B cell (primary cell): ENCODE measurements around the gene HOMER3. TPM values are rescaled to one million over a fixed set of nuclear protein-coding genes. Genes with fewer than 3 reads are reported as not detected.
A peak's percentile ranks its signal among the peaks of the same experiment; 100 is the strongest.

ENCODE experiments used
- ATAC-seq: fragments of 200-7000 bp; cut with Tn5 transposase; one replicate; pipeline ENCODE4 v1.10.0; 2021; ENCODE audit warnings: low read depth, mild to moderate bottlenecking, moderate number of reproducible peaks, moderate library complexity
- CTCF ChIA-PET: fragments of 350-600 bp; sonication (Branson Sonifier 250); formaldehyde crosslinking; loops from one replicate; lab custom pipeline; 2021; ENCODE audit warnings: antibody characterized with exemption, inconsistent platforms; lab: Charles Lee
- POLR2A ChIA-PET: fragments of 350-600 bp; sonication (Branson Sonifier 250); formaldehyde crosslinking; loops from one replicate; lab custom pipeline; 2021; ENCODE audit warnings: antibody characterized with exemption; lab: Charles Lee
- DNase-seq: peaks from one replicate; pipeline ENCODE4 v3.0.0; 2013
- H2AFZ ChIP-seq: 2 replicates; pipeline ENCODE4 v1.6.1; 2012; ENCODE audit warnings: mild to moderate bottlenecking, low read depth, low read length; ENCODE audit not compliant: insufficient read depth, poor library complexity, severe bottlenecking
- H3K27ac ChIP-seq, 2 donors: 1 replicate in 1 of 2; 2 replicates in 1 of 2; pipeline ENCODE4 v1.5.1; 2012 to 2013; ENCODE audit warnings: low read length in 2 of 2, mild to moderate bottlenecking in 2 of 2, moderate library complexity in 1 of 2
- H3K27me3 ChIP-seq, 4 experiments: fragments of 200-600 bp in 1 of 4; sonication (generic) in 1 of 4; replicated peaks in 1 of 4; 1 replicate in 2 of 4; 2 replicates in 2 of 4; pipeline versions ENCODE4 v1.6.1 to v1.7.0; 2013 to 2016; ENCODE audit warnings: low read length in 3 of 4, mild to moderate bottlenecking in 2 of 4, mixed read lengths in 1 of 4, moderate library complexity in 1 of 4; ENCODE audit not compliant: insufficient read depth in 4 of 4, control insufficient read depth in 3 of 4; ENCODE audit errors: control extremely low read depth in 1 of 4
- H3K36me3 ChIP-seq, 2 experiments: replicated peaks in 1 of 2; 1 replicate in 1 of 2; 2 replicates in 1 of 2; pipeline versions ENCODE4 v1.6.1 to v1.7.1; 2013; ENCODE audit warnings: low read length in 1 of 2; ENCODE audit not compliant: insufficient read depth in 2 of 2, control insufficient read depth in 1 of 2; ENCODE audit errors: control extremely low read depth in 1 of 2, extremely low read depth in 1 of 2
- H3K4me1 ChIP-seq, 2 donors: fragments of 200-600 bp in 1 of 2; sonication (generic) in 1 of 2; 1 replicate in 1 of 2; 2 replicates in 1 of 2; pipeline versions ENCODE4 v1.5.1 to v1.6.1; 2013 to 2017; ENCODE audit warnings: low read length in 2 of 2; ENCODE audit not compliant: control insufficient read depth in 2 of 2, insufficient read depth in 2 of 2
- H3K4me2 ChIP-seq: replicated peaks from 2 replicates; pipeline ENCODE3; 2012; ENCODE audit warnings: mild to moderate bottlenecking, low read depth, low read length; ENCODE audit not compliant: poor library complexity, severe bottlenecking
- H3K4me3 ChIP-seq, 5 experiments: fragments of 200-600 bp in 1 of 5; sonication (generic) in 1 of 5; 1 replicate in 3 of 5; 2 replicates in 2 of 5; pipeline versions ENCODE4 v1.5.1 to v1.7.0; 2011 to 2016; ENCODE audit warnings: low read length in 4 of 5, mild to moderate bottlenecking in 4 of 5, low read depth in 2 of 5, control low read depth in 1 of 5, moderate library complexity in 1 of 5; ENCODE audit not compliant: insufficient read depth in 1 of 5; ENCODE audit errors: control extremely low read depth in 1 of 5, extremely low read depth in 1 of 5
- H3K79me2 ChIP-seq: fragments of 200-600 bp; sonication (generic); one replicate; pipeline ENCODE4 v1.6.0; 2016; ENCODE audit warnings: low read length; ENCODE audit not compliant: control insufficient read depth, insufficient read depth
- H3K9ac ChIP-seq: fragments of 200-600 bp; sonication (generic); 2 replicates; pipeline ENCODE4 v1.6.1; 2017; ENCODE audit warnings: mild to moderate bottlenecking, low read length, moderate library complexity
- H3K9me3 ChIP-seq, 3 donors: one replicate each; pipeline versions ENCODE4 v1.6.1 to v1.7.1; 2013; ENCODE audit warnings: low read length in 2 of 3; ENCODE audit not compliant: control insufficient read depth in 2 of 3, insufficient read depth in 1 of 3; ENCODE audit errors: control extremely low read depth in 1 of 3
- H4K20me1 ChIP-seq: 2 replicates; pipeline ENCODE4 v1.6.0; 2012; ENCODE audit warnings: mild to moderate bottlenecking, low read length; ENCODE audit not compliant: insufficient read depth, control insufficient read depth, poor library complexity, severe bottlenecking
- H3K27ac Mint-ChIP-seq: one replicate; pipeline ENCODE4 v1.8.0; 2021; ENCODE audit warnings: mixed read lengths
- H3K27me3 Mint-ChIP-seq: one replicate; pipeline ENCODE4 v1.8.0; 2021; ENCODE audit warnings: mixed read lengths
- H3K4me1 Mint-ChIP-seq: one replicate; pipeline ENCODE4 v1.8.0; 2021; ENCODE audit warnings: mixed read lengths
- H3K4me3 Mint-ChIP-seq: one replicate; pipeline ENCODE4 v1.8.0; 2021; ENCODE audit warnings: mixed read lengths
- H3K9me3 Mint-ChIP-seq: one replicate; pipeline ENCODE4 v1.8.0; 2022; ENCODE audit warnings: mixed read lengths; ENCODE audit not compliant: insufficient read depth
- EZH2 ChIP-seq: IDR thresholded peaks from 2 replicates; pipeline ENCODE4 v1.6.1; 2012; ENCODE audit warnings: borderline replicate concordance, low read depth, mild to moderate bottlenecking, moderate library complexity, low read length; ENCODE audit not compliant: insufficient read depth, poor library complexity, severe bottlenecking
- WGBS: methylation state at CpG from one replicate; pipeline ENCODE4 v1.1.5; 2013; ENCODE audit warnings: missing lambda C conversion rate; ENCODE audit not compliant: insufficient coverage; 5-methylcytosine and 5-hydroxymethylcytosine counted together
- intact Hi-C: fragments of 100-400 bp; cut with micrococcal nuclease; formaldehyde crosslinking; loops from one replicate; pipeline ENCODE4 v1.10.0; 2022
- polyA plus RNA-seq: library from polyadenylated mRNA; depleted of rRNA; stranded (reverse); fragments of >200 nt; gene quantifications from 2 replicates; pipeline ENCODE4 v1.2.3, GENCODE V29; 2012
- total RNA-seq, 2 donors: library from RNA; stranded (reverse); fragments of 120-200 nt in 1 of 2; gene quantifications; 1 replicate in 1 of 2; 2 replicates in 1 of 2; pipeline versions ENCODE4 v1.2.3 to v1.2.4, GENCODE V29; 2013 to 2022
- TF ChIP-seq, protein P1 (sequence below): fragments of 200-600 bp; IDR thresholded peaks from one replicate; pipeline ENCODE4 v1.8.0; 2022; ENCODE audit warnings: antibody characterized with exemption, mild to moderate bottlenecking

HOMER3 gene
- total and polyA plus RNA-seq, 2 donors (not counting 1 experiment from before 2014, with no cell fraction given) = 5.9 to 26.4 TPM

DNA sequence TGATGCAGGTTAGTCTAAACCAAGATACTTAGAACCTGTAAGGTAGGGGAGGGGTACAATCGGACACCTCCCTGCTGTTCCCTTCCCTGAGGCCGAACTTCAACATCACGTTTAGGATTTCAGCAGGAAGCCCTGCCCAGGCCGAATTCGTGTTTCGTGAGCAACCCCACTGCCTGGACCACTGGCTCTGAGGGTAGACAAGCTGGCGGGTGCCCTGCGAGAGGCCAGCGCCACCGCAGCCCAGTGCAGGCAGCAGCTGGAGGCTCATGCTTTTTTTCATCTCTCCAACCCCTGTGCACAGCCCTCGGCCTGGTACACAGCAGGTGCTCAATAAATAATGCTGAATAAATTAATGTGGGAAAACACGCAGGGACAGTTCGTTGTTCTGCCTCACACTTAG, 7.7 kb downstream of the HOMER3 start:
- TF ChIP-seq, protein P1, sequence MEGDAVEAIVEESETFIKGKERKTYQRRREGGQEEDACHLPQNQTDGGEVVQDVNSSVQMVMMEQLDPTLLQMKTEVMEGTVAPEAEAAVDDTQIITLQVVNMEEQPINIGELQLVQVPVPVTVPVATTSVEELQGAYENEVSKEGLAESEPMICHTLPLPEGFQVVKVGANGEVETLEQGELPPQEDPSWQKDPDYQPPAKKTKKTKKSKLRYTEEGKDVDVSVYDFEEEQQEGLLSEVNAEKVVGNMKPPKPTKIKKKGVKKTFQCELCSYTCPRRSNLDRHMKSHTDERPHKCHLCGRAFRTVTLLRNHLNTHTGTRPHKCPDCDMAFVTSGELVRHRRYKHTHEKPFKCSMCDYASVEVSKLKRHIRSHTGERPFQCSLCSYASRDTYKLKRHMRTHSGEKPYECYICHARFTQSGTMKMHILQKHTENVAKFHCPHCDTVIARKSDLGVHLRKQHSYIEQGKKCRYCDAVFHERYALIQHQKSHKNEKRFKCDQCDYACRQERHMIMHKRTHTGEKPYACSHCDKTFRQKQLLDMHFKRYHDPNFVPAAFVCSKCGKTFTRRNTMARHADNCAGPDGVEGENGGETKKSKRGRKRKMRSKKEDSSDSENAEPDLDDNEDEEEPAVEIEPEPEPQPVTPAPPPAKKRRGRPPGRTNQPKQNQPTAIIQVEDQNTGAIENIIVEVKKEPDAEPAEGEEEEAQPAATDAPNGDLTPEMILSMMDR = no peak
- TF ChIP-seq EZH2 = no peak
- Mint-ChIP-seq H3K4me3 (peak overlapping the region; percentile 68), H3K9me3 (no peaks in the 10 kb centered on the region), H3K27me3 (peaks cover 11% of the 10 kb centered on the region), H3K4me1 (peaks cover 9% of the 10 kb centered on the region), H3K27ac (no peak overlapping the region)
- H3K79me2 ChIP-seq = no peaks in the 10 kb centered on the region
- peaks cover 0 to 5% of the 10 kb centered on the region in 2 experiments for H3K36me3 ChIP-seq
- no peak for ATAC-seq
- H2AFZ ChIP-seq = no peak overlapping the region
- no peak for DNase-seq
- POLR2A ChIA-PET = no interaction called here
- H3K9me3 ChIP-seq = no peaks in the 10 kb centered on the region
- peaks cover 0 to 20% (median 5%) of the 10 kb centered on the region in 4 experiments for H3K27me3 ChIP-seq
- no peak overlapping the region for H3K9ac ChIP-seq
- peaks cover 7 to 14% of the 10 kb centered on the region in 2 donors for H3K4me1 ChIP-seq
- no peak overlapping the region for H3K4me3 ChIP-seq
- no peak overlapping the region for H3K27ac ChIP-seq
- 78% methylated on average over 8 of the region's 13 CpGs for WGBS
- no peaks in the 10 kb centered on the region for H4K20me1 ChIP-seq
- CTCF ChIA-PET = no interaction called here
- peak overlapping the region; percentile 80 for H3K4me2 ChIP-seq
- intact Hi-C loops = no loop called here

DNA sequence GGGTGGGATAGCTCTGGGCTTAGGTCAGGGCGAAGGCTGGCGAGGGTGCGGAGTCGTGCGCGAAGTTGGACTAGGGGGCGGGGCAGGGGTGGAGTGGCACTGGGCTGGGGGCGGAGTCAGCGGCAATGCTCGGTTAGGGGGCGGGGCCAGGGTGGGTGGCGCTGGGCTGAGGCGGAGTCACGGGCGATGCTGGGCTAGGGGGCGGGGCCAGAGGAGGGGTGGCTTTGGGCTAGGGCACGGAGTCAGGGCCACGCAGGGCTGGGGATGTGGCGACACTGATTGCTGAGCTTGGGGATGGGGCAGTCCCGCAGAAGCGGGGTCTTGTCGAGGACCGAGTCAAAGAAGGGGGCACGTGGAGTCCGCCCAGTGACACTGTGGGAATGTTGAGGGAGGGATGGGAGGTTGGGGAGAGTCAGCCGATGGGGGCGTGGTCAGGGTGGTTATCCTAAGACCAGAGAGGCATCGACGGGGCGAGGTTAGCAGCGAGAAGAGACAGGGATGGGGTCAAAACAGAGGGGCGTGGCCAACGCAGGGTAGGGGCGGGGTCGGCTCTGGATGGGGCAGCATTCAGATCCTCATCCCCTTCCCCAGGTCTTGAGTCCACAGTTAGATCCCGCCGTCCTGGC, 8.7 kb downstream of the HOMER3 start:
- Histone ChIP-seq H3K27me3 (peaks cover 0 to 20% (median 5%) of the 10 kb centered on the region in 4 experiments), H2AFZ (peak overlapping the region; percentile 63), H3K9me3 (no peaks in the 10 kb centered on the region), H3K27ac (no peak overlapping the region), H3K4me2 (peak overlapping the region; percentile 80), H3K4me1 (peaks cover 7 to 14% of the 10 kb centered on the region in 2 donors), H3K79me2 (no peaks in the 10 kb centered on the region), H3K9ac (peak overlapping the region; percentile 45), H4K20me1 (no peaks in the 10 kb centered on the region), H3K4me3 (peak overlapping the region in 4 of 5 experiments; percentile 21 to 46 (median 40)), H3K36me3 (peaks cover 0 to 11% of the 10 kb centered on the region in 2 experiments)
- CTCF ChIA-PET = no interaction called here
- peak; percentile 85 for DNase-seq
- intact Hi-C loops = loop anchor here (1.0 kb wide), 1 partner anchor 13 kb away; the partner anchor contains the start of genes COPE and DDX49
- Mint-ChIP-seq H3K9me3 (no peaks in the 10 kb centered on the region), H3K27ac (no peak overlapping the region), H3K4me1 (peaks cover 9% of the 10 kb centered on the region), H3K27me3 (peaks cover 7% of the 10 kb centered on the region), H3K4me3 (peak overlapping the region; percentile 83)
- peak; percentile 97 for ATAC-seq
- WGBS = 4% methylated on average over 26 of the region's 37 CpGs
- POLR2A ChIA-PET = interaction anchor here (0.6 kb wide), 1 partner anchor 373 kb away, joined by 4 read pairs; no protein-coding TSS in a partner anchor
- TF ChIP-seq, protein P1 = no peak
- no peak for TF ChIP-seq EZH2
